T-helper 9 cell (primary cell): ENCODE results near the gene KRT74.

Experiments used
- DNase-seq: peaks from one replicate; pipeline ENCODE4 v3.0.0-alpha.2; 2020

KRT74 gene

DNA sequence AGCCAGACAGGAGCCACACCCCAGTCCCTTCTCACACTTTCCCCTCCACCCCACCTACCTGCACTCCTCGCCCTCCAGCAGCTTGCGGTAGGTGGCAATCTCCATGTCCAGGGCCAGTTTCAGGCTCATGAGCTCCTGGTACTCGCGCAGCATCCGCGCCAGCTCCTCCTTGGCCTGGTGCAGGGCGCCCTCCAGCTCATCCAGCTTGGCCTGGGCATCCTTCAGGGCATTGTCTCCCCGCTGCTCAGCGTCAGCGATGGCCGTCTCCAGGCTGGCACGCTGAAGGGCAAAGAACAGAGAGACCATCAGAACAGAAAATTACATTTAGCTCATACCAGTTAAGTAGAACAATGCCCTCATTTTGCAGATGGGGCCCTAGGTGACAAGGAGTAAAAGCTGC lies 5.5 kb downstream of the KRT74 start:
- no peak for DNase-seq

DNA sequence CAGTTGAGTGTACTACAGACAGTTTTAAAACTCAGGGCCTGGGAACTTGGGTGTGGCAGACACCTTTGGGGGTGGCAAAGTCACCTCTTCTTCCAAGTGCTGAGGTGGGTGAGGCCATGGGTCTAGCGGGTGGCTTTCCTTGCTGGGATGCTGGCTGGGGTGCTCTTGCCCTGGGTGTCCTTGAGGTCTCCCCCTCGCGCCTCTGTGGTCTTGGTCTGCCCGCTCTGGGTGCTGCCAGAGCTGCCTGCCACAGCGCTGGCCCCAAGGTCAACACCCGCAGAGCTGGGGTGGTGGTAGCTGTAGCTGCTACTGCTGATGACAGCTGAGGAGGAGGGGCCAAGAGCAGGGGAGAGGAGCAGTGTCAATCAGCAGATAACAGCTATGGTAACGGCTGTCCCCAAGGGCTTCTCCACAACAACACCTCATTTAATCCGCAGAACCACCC lies 6.8 kb downstream of the KRT74 start:
- no peak for DNase-seq

DNA sequence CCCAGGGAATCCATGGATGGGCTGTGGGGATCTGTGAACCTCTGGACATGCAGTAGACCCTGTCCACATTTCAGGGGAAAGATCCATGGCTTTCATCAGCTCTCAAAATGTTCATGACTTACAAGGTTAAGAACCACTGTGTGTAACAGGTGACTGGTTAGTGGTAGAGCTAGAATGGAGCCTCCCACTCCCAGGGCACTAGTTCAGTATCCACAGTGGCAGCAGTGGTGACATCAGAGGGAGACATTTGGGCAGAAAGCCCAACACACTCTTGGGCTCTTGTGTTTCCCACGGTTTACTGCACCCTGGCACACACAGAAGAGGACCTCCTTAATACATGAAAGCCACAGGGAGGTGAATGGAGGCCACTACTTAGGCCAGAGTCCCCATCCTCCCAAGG lies 9.1 kb downstream of the KRT74 start:
- no peak for DNase-seq

DNA sequence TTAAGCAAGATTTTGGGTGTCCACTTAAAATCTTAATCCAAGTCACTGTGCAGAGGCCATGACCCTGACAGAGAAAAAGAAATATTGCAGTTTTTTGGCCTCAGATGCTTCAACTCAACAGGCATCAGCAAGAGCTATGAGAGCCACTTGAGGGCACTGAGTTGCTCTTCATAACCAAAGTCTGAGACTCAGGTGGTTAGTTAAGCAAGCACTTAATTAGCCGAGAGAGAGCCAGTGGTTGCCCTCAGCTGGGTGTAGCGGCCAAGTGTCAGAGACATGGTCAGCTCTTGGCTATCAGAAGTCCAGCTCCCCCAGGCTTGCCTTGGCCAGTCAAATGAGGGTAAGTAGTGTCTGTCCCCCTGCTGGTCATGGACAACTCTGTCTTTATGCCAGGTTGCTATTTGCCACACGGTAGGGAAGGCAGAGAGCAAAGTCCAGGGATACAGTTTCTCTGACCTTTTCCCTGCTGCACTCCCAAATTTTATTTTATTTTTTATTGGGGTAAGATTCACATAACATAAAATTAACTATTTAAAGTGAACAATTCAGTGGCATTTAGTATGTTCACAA lies 11.7 kb downstream of the KRT74 start:
- DNase-seq: no peak

DNA sequence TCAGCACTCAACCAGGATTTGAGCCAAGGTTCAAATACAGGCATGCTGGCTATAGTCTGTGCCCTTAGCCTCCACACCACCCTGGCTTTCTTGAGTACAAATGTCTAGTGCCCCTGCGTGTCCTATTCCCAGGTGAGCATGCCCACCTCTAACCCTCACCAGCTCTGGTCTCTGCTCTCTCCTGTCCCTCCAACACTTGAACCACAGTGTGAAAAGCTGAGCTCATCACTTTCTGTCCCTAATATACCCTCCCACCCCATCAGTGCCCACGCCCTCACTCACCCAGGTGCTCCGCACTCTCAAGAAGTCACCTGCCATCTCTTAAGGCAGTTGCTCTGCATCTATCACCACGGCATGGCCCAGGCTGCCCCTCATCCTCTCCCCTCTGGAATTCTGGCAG lies 13.7 kb downstream of the KRT74 start:
- no peak for DNase-seq

DNA sequence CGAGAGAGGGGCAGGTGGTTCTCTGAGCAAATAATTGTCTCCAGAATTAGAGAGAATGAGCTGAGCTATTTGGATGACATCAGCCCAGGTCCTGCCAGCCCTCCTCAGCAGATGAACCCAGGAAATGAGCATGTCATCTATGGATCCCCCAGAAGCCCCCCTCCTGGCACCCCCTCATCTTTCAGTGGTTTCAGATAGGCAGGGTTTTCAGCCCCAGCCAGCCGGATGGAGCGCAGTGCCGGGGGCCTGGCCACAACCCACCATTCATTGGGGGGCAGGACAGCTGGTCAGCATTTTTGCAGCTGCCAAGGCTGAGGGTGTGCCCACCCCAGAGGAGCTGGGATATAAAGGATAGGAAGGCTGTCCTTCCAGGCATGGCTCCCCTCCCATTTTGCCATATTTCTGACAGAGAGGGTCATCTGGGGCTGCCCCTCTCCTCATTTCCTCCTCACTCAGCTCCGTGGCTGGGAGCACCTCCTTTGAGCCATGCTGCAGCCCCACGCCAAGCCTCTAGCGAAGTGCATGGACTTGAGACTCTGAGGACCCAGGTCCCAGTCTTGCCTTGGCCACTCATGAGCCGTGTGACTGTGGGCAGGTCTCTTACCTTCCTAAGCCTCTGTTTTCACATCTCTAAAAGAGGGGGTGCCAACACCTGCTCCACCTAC lies 14.7 kb downstream of the KRT74 start:
- no peak for DNase-seq

DNA sequence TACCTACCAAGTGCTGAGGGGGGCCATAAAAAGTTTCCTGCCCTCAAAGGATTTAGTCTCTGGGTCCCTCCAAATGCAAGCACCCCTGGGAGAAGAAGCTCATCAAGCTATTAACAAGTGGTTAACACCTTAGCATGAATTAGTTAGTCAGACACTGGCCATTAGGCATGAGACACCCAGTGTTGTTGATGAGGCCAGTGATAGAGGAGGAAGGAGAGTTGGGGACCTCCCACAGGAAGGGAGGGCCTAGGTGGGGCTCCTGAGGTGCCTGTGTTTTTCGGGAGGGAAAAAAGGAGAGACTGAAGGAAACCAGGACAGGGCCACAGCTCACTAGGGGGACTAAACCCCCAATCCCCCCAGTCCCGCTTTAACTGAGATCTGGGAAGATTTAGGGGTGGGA lies 16.2 kb downstream of the KRT74 start:
- DNase-seq: no peak

DNA sequence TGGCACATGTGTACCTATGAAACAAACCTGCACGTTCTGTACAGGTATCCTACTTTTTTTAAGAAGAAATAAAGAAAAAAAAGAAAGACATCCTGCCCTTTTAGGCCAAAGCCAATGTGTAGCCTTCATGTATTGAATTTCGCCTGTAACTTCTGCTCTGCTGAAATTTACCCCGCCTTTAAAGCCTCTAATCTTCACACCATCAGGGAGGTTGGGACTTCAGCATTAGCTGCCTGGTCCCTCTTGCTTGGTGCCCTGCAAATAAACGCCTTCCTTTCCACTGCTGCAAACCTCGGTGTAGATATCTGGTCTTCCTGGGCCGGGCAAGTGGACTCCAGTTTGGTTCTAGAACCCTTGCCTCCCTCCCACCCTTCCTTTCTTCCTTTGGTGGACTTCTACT lies 18.1 kb downstream of the KRT74 start:
- DNase-seq: no peak

DNA sequence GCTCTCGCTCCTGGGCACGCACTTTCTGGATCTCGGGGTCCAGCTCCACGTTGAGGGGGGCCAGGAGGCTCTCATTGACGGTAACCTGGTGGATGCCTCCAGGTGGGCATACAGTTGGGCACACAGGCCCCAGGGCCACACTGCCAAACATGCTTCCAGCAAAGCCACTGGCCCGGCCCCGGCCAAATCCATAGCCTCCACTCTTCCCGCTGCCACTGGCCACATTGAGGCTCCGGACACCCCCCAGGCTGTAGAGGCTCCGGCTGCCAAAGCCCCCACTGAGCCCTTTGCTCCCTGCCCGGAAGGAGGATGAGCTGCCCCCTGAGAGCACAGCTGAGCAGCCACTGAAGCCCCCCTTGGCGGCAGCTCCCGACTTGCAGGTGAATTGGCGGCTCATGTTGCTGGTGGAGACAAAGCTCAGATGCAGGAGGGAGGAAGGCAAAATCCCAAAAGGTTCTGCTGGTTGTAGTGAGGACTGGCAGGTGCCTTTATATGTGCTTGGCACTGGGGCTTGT lies 20.9 kb downstream of the KRT74 start, which contains the start of gene KRT71:
Gene KRT71, minus strand, starts transcription at position 465 of the 515 bp plus-strand sequence. Its CDS starts 68 bp downstream, at position 397.
- DNase-seq: no peak

DNA sequence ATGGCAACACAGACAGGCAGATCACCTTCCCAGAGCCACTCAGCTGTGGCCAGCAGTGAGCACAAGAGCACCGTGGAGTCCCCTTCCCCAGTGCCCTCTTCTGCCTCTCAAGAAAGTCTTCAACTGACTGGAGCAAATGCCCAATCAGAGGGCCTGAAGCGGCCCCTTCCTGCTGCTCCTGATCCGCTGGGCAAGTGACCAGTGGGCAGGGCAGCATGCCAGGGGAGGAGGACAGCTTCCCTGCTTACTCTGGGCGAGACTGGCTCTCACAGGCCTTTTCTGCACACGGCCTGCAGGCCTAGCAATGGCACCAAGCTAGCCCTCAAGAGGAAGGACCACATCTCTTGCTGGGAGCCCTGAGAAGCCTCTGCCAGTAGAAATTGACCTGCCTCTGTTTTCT lies 21.6 kb downstream of the KRT74 start:
- no peak for DNase-seq

DNA sequence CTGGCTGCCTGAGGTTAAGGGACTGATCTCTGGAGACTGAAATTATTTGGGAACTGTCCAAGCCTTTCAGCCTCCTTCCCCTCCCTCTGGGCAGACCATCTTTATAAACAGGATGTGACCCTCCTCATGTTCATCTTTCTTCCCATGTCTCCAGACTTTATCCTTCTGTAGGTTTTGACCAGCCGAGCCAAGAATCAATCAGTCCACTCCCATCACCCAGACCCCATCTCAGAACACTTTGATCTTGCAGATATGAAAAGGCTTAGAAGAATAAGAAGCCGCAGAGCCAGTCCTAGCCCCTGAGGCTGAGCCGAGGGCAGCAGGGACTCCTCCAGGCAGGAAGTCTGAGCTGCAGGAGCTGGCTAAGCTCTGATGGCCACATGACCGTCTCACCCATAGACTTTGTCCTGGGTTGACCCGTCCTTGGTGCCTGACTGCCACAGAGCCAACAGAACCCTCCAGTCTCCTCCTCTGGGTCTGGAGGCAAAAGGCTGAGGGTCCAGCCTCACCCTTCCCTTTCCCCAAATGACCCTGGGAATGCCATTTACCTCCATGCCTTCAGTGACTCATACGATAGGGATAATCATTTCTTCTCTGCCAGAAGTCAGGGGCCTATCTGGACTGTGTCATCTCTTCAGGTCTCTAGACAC lies 22.3 kb downstream of the KRT74 start:
- no peak for DNase-seq

DNA sequence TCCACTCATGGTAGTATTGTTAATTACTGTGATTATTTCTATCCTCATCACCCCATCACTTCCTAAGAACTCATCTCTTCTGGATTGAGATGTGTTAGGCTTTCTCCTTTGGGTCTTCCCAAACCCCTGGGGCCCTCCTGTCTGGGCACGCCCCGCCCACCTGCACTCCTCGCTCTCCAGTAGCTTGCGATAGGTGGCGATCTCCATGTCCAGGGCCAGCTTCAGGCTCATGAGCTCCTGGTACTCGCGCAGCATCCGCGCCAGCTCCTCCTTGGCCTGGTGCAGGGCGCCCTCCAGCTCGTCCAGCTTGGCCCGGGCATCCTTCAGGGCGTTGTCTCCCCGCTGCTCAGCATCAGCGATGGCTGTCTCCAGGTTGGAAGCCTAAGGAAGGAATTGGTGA lies 27.5 kb downstream of the KRT74 start:
- no peak for DNase-seq

DNA sequence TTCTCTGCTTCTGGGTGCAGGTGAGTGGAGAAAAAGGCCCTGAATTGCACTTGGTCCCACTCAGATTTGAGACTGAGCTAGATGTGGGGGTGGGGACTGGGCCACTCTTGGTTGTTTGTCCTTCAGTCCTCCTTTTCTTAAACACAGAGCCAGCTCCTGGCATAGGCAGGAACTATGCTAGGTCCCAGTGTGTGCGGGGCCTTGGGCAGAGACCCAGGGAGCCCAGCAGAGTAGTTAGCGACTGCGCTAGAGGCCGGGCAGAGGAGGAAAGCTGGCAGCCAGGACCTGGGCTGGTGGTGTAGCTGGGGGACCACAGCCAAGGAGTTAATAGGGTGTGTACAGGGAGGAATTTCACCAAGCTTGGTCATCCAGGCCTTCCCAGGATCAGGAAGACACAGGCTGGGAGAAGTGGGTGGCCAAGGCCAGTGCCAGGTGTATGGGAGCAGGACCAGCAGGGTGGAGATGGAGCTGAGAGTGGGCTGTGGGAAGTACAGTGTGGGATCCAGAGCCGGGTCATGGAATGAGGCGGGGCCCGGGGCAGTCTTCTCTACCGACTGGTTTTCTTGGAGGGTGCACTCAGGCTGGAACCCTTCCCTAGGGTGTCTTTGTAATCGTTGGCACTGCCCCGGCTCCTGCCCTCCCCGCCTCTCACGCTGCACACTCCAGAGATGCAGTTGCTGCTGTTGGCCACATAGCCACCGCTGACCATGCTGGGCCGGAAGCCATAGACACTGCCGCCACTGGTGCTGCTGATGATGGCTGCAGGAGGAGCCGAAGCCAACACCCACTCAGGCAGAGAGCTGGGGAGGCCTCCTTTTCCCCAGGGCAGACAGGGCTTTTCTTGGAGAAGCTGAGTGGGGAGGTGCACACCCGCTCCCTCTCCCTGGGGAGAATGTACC lies 29.4 kb downstream of the KRT74 start:
- DNase-seq: no peak

DNA sequence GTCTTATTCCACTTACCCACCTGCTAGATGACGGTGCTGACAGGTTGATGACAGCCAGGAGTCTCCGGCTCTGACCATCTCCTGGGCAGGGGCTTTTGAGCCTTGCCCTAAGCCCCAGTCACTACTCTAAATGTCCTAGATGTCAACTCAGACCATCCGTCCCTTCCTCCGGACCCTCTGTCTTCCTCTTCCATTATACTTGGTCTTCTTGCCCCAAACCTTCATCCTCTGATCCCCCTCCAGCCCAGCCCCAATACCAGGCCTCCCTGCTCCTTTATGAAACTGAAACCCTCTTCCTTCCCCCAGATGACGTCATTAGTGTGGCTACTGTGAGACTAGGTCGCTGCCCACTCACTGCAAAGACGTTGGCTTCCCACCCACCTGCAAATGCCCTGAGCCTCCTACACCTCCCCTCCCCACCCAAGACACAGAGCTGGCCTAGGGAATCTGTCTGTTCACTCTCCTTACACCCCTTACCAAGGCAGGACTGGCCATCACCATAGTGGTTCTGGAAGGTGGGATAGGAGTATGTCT lies 30.8 kb downstream of the KRT74 start:
- DNase-seq: no peak

DNA sequence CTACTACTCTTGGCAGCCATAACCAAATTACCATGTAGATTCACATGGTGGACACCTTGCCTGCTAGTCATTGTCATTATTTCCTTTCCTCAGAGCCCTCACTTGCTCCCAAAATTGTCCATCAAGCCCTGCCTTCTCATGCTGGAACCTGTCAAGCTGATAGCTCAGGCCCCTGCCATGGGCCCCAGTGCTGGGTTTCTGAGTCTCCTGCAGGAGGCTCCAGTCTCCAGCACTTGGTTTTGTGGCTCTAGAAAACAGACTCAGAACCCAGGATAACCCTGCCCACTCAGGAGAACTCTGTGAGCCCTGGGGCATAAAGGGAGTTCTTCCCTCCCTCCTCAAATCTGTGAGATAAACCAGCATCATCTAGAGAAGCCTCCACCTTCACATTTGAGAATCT lies 31.5 kb downstream of the KRT74 start:
- no peak for DNase-seq

DNA sequence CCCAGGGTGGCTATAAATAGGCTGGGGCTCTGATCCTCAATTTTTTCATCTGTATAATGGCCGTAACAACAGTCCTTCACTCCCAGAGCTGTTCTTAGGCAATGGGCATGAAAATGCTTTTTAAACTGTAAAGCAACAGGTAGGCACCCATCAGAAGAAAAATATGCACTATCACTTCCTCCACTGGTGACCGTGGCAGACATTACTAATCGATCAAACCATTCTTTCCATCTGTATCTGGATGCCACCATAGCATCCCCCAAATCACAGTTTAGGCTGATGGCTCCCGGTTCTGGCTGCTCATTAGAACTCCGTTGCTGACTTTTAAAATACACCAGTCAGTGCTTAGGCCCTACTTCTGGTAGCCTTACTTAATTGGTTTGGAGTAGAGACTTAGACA lies 31.9 kb downstream of the KRT74 start:
- no peak for DNase-seq

DNA sequence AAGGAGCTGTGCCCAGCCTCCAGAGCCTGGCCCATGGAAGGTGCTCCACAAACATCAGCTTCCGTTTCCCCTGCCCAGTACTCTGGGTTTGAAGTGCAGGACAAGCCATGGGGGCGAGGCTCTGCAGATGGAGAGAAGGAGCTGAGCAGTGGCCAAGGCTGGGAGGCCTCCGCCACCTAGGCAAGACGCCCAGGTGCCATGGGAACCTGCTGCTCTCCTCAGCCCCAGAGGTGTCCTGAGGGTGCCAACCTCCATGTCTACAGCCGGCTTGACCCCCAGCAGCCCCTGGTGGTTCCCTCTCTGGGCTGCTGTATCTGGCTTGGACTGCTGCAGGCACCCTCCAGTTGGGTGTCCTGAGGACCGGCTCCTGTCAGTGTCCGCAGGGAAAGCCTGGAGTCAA lies 33.1 kb downstream of the KRT74 start:
- no peak for DNase-seq

DNA sequence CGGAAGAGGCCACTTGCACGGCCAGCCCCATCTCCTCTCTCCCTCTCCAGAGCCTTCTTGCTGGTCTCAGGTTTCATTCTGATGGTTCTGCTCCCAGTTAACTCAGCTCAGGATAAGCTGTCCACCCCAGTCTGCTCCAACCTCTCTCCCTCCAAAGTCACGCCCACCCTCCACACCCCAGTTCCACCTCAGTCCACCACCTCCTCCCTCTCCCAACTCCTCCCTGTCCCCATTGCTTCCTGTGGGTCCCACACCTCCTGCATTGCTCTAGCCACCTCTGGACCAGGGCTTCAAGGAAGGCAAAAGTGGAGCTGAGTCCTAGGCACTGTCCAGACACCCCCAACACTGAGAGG lies 33.8 kb downstream of the KRT74 start:
- DNase-seq: no peak

DNA sequence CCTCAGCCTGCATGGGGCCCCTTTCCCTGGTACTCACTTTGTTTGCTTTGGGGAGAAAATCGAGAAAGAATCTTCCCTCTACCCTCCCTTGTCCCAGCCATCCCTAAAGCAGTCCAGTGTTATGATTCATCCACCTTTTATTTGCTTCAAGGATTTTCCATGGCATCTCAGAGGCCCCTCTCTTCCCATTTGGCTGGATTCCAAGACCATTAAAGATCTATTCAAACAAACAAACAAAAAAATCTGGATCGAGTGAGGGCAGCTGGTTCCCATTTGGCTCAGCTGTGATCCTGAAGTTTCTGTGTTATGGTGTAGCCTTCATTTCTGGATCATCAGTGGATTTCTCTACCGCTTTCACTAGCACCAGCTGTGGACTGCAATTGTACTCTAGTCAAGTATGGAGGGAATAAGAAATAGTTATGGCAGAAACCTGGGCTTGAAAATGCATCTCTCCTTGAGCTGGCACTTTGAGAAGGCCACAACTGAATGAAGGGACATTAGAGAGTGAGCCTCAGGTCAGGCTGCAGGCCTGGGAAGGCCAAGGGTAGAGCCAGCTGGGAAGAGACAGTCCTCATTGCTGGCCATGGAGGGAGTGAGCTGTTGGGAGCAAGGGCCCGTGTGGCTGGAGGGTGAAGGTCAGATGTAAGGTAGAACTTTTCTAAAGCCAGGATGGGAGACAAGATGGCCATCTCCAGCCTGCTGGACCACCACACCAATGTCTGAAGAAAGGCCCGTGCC lies 34.4 kb downstream of the KRT74 start:
- no peak for DNase-seq

DNA sequence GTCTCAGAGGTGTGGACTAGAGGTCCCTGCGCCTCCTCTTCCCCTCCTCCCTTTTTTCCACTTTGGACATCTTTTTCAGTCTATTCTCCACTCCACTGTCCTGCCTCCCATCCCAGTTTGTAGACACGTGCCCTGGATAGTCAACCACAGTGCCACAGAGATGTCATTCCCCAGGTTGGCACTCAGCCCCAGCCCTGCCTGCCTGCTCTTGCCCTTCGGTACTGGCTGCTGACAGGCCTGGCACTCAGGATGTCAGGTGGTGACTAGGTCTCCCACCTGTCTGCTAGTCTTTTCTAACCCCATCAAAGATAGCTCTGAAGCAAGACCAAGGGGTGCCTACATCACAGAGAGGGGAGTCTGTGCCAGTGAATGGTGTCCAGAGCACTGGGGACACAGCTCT lies 36.5 kb downstream of the KRT74 start:
- DNase-seq: no peak

DNA sequence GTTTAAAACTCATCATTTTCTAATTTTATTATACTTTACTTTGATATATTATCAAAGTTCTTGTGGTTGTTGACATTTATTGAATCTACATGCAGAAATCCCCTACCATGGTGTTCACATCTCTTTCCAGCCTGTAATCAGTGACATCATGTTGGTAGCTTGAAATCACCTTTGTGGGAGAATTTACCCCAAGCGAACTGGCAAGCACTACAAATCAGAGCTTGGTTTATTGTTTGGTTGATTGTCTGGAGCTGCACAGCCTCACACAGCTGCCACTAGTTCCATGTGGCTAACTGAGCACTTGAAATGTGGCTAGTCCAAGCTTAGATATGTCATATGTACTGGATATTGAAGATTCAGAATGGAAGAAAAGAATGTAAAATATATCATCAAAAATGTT lies 38.1 kb downstream of the KRT74 start:
- no peak for DNase-seq

DNA sequence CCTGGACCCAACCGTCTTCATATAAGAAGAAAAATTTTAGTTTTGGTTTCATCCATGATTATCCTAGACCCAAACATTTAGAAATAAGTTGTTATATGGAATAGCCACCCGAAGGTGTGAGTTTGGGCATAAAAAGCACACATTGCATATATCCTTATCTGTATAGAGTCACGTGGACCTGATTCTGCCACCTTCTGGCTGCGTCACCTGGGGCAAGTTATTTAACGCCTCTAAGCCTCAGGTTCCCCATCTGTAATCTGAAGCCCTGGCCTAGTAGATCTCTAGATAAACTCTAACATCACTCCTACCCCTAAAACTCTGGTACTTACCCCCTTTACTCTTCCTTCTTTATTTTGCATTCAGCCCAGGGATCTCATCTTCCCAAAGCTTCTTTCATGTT lies 39.2 kb downstream of the KRT74 start:
- no peak for DNase-seq
